Kidney (tissue), 14 donors: Measurements from ENCODE around the gene SSNA1. TPM values are rescaled to one million over a fixed set of nuclear protein-coding genes. Genes with fewer than 3 reads are reported as not detected.

Source experiments
- DNase-seq, 5 donors: peaks; one replicate each; pipeline ENCODE4 v3.0.0-alpha.2; 2013 to 2020
- FAIRE-seq: peaks from 2 replicates; lab custom pipeline; 2012; peaks lifted over from hg19 to GRCh38; lab: Jason Lieb, UNC
- H3K27ac ChIP-seq, 2 donors: one replicate each; pipeline ENCODE4 v1.7.0; 2013; ENCODE audit warnings: low read depth in 2 of 2, low read length in 2 of 2, inconsistent platforms in 1 of 2
- H3K27me3 ChIP-seq: one replicate; pipeline ENCODE4 v1.7.1; 2013; ENCODE audit warnings: low read length, inconsistent platforms; ENCODE audit not compliant: control insufficient read depth, insufficient read depth
- H3K36me3 ChIP-seq, 3 donors: one replicate each; pipeline versions ENCODE4 v1.7.0 to v1.7.1; 2013; ENCODE audit warnings: low read length in 3 of 3, control low read depth in 1 of 3, inconsistent platforms in 1 of 3; ENCODE audit not compliant: insufficient read depth in 3 of 3, control insufficient read depth in 2 of 3
- H3K4me1 ChIP-seq, 3 donors: one replicate each; pipeline versions ENCODE4 v1.7.0 to v1.7.1; 2013; ENCODE audit warnings: low read length in 3 of 3, inconsistent platforms in 1 of 3, low read depth in 1 of 3; ENCODE audit not compliant: control insufficient read depth in 2 of 3, insufficient read depth in 2 of 3
- H3K4me3 ChIP-seq, 3 donors: one replicate each; pipeline versions ENCODE4 v1.7.0 to v1.8.1; 2013; ENCODE audit warnings: low read length in 3 of 3, control low read depth in 1 of 3, inconsistent platforms in 1 of 3
- H3K9ac ChIP-seq, 3 donors: one replicate each; pipeline versions ENCODE4 v1.7.0 to v1.7.1; 2013; ENCODE audit warnings: low read length in 3 of 3, control low read depth in 1 of 3, inconsistent platforms in 1 of 3
- H3K9me3 ChIP-seq, 3 donors: one replicate each; pipeline versions ENCODE4 v1.7.0 to v1.7.1; 2013; ENCODE audit warnings: low read length in 3 of 3, control low read depth in 1 of 3, inconsistent platforms in 1 of 3; ENCODE audit not compliant: control insufficient read depth in 2 of 3, insufficient read depth in 1 of 3
- intact Hi-C: fragments of 100-400 bp; cut with DNase I; formaldehyde crosslinking; loops from one replicate; pipeline ENCODE4 v1.11.1; 2022
- polyA plus RNA-seq: library from polyadenylated mRNA; stranded (reverse); fragments of 350-450 nt; fragmentation: Illumina TruSeq; extraction: RNeasy Lipid Tissue Mini Kit (QIAGEN cat#74804); gene quantifications from one replicate; pipeline ENCODE4 v1.2.3, GENCODE V29; 2014; ENCODE audit warnings: low read depth, low replicate concordance; ENCODE audit not compliant: insufficient read depth
- total RNA-seq: library from RNA; stranded (reverse); fragmentation: NEBNext Ultra II Directional; extraction: Animal tissue kit (Norgen Biotek cat#: 25700); gene quantifications from one replicate; pipeline ENCODE4 v1.2.1, GENCODE V29; 2021
- TF ChIP-seq, protein P1 (sequence below): IDR thresholded peaks from 3 replicates; pipeline ENCODE4 v1.5.1; 2012; ENCODE audit warnings: mild to moderate bottlenecking, moderate library complexity, borderline replicate concordance; ENCODE audit not compliant: insufficient read depth; ENCODE audit errors: extremely low read depth
- donor health status: control.
- donor health status: control.
- donor health status: control.
- donor health status: control.
- donor health status: control.
- donor health status: DM: yes; HTN: yes; CAD: no.
- donor health status: Normal renal cell carcinoma (clear cell type).

The SSNA1 gene
- total and polyA plus RNA-seq, 2 donors from 2014 or later, result 52.5 to 131 TPM

DNA sequence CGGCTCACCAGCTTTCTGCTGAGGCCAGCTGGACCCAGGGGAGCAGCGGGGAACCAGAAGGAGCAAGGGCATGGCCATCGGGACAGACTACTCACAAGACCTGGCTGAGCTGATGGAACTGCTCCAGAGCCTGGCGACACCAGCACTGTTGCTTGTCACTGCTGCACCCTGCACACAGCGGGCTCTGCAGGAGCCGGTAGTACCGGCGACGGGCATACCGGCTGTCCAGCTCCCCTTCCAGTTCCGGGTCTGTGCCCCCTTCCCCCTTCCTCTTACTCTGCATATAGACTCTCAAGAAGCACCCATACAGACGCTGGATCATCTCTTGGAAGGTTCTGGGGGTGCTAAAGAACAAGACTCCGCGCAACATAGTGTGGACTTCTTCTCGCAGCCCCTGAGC is 1.1 kb upstream of the SSNA1 start:
- Histone ChIP-seq H3K9ac (peak overlapping the region in 1 of 3 donors; percentile 95), H3K36me3 (peaks cover 0 to 26% (median 22%) of the 10 kb centered on the region in 3 donors), H3K4me1 (peaks cover 4 to 43% (median 30%) of the 10 kb centered on the region in 3 donors), H3K4me3 (peak overlapping the region; percentile 70 to 94 (median 71)), H3K27me3 (no peaks in the 10 kb centered on the region), H3K9me3 (no peaks in the 10 kb centered on the region), H3K27ac (no peak overlapping the region)
- FAIRE-seq, result no peak
- TF ChIP-seq, protein P1, sequence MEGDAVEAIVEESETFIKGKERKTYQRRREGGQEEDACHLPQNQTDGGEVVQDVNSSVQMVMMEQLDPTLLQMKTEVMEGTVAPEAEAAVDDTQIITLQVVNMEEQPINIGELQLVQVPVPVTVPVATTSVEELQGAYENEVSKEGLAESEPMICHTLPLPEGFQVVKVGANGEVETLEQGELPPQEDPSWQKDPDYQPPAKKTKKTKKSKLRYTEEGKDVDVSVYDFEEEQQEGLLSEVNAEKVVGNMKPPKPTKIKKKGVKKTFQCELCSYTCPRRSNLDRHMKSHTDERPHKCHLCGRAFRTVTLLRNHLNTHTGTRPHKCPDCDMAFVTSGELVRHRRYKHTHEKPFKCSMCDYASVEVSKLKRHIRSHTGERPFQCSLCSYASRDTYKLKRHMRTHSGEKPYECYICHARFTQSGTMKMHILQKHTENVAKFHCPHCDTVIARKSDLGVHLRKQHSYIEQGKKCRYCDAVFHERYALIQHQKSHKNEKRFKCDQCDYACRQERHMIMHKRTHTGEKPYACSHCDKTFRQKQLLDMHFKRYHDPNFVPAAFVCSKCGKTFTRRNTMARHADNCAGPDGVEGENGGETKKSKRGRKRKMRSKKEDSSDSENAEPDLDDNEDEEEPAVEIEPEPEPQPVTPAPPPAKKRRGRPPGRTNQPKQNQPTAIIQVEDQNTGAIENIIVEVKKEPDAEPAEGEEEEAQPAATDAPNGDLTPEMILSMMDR, result no peak
- no peak for DNase-seq
- intact Hi-C loops, result no loop called here

- DNase-seq, result no peak
- Histone ChIP-seq H3K36me3 (peaks cover 0 to 21% (median 17%) of the 10 kb centered on the region in 3 donors), H3K27ac (peak overlapping the region; percentile 51 to 85), H3K9me3 (no peaks in the 10 kb centered on the region), H3K4me1 (peaks cover 4 to 43% (median 30%) of the 10 kb centered on the region in 3 donors), H3K27me3 (no peaks in the 10 kb centered on the region), H3K9ac (peak overlapping the region; percentile 7 to 95 (median 48)), H3K4me3 (peak overlapping the region; percentile 70 to 94 (median 71))
- no peak for FAIRE-seq
- TF ChIP-seq, protein P1, result no peak
- intact Hi-C loops, result no loop called here
These were observed 388 bp upstream of the SSNA1 start for GRCh38 chr9:137188086-137188489.

DNA sequence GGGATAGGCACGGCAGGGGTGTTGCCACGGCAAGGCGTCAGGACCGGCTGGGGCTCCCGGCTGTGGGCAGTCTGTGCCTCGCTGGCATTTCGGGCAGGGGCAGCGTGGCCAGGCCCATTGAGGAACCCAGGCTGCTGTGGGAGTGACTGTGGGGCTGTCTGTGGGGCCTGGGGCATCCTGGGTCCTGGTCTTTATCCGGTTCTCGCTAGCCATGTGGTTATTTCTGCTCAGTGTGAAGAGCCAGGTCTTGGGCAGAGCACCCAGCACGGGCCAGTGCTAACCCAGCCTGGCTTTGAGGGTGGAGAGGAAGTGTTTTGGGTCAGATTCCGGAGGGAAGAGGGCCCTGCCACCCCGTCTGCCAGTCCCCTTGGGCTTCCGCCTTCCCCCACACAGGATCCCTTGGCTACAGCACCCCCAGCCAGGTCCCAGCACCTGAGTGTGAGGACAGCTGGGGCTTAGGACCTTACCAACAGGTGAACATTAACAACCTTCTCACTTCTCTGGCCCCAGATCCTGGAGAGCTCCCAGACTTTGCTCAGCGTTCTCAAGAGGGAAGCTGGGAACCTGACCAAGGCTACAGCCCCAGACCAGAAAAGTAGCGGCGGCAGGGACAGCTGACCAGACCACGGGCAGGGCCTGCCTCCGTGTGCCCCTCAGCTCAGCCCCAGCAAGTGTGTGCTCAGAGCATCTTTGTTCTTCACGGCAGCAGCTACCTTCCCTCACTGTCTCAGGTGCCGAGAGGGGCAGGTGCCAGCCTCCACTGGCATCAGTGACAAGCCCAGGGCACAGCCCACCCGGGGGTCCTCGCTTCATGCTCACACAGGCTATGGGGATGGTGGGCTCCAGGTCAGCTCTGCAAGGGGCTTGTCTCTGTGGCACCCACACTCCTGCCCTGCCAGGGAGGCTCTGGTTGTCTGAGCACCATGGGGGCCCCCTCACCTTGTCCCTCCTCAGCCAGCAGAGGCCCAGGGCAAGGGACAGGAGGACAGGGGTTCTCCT is 1.1 kb downstream of the SSNA1 start:
- DNase-seq (no peak), FAIRE-seq (no peak)
- intact Hi-C loops, result no loop called here
- no peaks in the 10 kb centered on the region for H3K27me3 ChIP-seq
- H3K36me3 ChIP-seq, result peaks cover 0 to 15% (median 4%) of the 10 kb centered on the region in 3 donors
- peak overlapping the region; percentile 75 to 85 for H3K27ac ChIP-seq
- no peaks in the 10 kb centered on the region for H3K9me3 ChIP-seq
- H3K9ac ChIP-seq, result peak overlapping the region; percentile 58 to 80 (median 70)
- H3K4me3 ChIP-seq, result peak overlapping the region; percentile 74 to 94 (median 75)
- TF ChIP-seq, protein P1, result no peak
- H3K4me1 ChIP-seq, result peaks cover 4 to 48% (median 35%) of the 10 kb centered on the region in 3 donors
